Mesenchymal stem cell (in vitro differentiated cells and primary cell): Measurements from ENCODE around the gene OAS3.
A peak's percentile ranks its signal among the peaks of the same experiment; 100 is the strongest.

Experiments used
- DNase-seq: peaks from one replicate; pipeline ENCODE4 v3.0.0-alpha.2; 2013
- H2AFZ ChIP-seq: one replicate; pipeline ENCODE4 v1.6.1; 2013; ENCODE audit warnings: low read depth, mild to moderate bottlenecking, control low read depth, inconsistent platforms, low read length, moderate library complexity
- H2AK5ac ChIP-seq: 2 replicates; pipeline ENCODE4 v1.6.1; 2013; ENCODE audit warnings: low read length, moderate library complexity, mild to moderate bottlenecking, inconsistent platforms; ENCODE audit not compliant: severe bottlenecking
- H2BK120ac ChIP-seq: one replicate; pipeline ENCODE4 v1.6.1; 2013; ENCODE audit warnings: low read depth, mild to moderate bottlenecking, inconsistent platforms, low read length, moderate library complexity
- H2BK12ac ChIP-seq, 2 experiments: one replicate each; pipeline ENCODE4 v1.6.1; 2013; ENCODE audit warnings: inconsistent platforms in 2 of 2, low read length in 2 of 2, mild to moderate bottlenecking in 2 of 2, moderate library complexity in 2 of 2, control low read depth in 1 of 2
- H2BK15ac ChIP-seq: one replicate; pipeline ENCODE4 v1.6.1; 2013; ENCODE audit warnings: mild to moderate bottlenecking, low read depth, inconsistent platforms; ENCODE audit not compliant: poor library complexity, severe bottlenecking
- H2BK5ac ChIP-seq: 2 replicates; pipeline ENCODE4 v1.6.1; 2013; ENCODE audit warnings: low read depth, mild to moderate bottlenecking, low read length, control low read depth, inconsistent platforms; ENCODE audit not compliant: poor library complexity, severe bottlenecking
- H3K14ac ChIP-seq, 2 experiments: one replicate each; pipeline ENCODE4 v1.6.1; 2013; ENCODE audit warnings: inconsistent platforms in 2 of 2, low read length in 2 of 2, control low read depth in 1 of 2, mild to moderate bottlenecking in 1 of 2, moderate library complexity in 1 of 2
- H3K18ac ChIP-seq, 2 experiments: one replicate each; pipeline ENCODE4 v1.6.1; 2013; ENCODE audit warnings: inconsistent platforms in 2 of 2, low read length in 2 of 2, control low read depth in 1 of 2, low read depth in 1 of 2, mild to moderate bottlenecking in 1 of 2
- H3K23ac ChIP-seq, 2 experiments: one replicate each; pipeline ENCODE4 v1.6.1; 2013; ENCODE audit warnings: inconsistent platforms in 2 of 2, low read length in 2 of 2, mild to moderate bottlenecking in 2 of 2, moderate library complexity in 2 of 2, control low read depth in 1 of 2
- H3K27ac ChIP-seq: 2 replicates; pipeline ENCODE4 v1.5.1; 2013; ENCODE audit warnings: mild to moderate bottlenecking, moderate library complexity, low read length, control low read depth, inconsistent platforms; ENCODE audit not compliant: poor library complexity, severe bottlenecking
- H3K27me3 ChIP-seq, 2 experiments: 2 replicates each; pipeline versions ENCODE4 v1.6.1 to v1.7.0; 2013; ENCODE audit warnings: low read length in 2 of 2, mild to moderate bottlenecking in 2 of 2, moderate library complexity in 2 of 2, control low read depth in 1 of 2, inconsistent platforms in 1 of 2; ENCODE audit not compliant: control insufficient read depth in 1 of 2, insufficient read depth in 1 of 2
- H3K36me3 ChIP-seq, 2 experiments: 2 replicates each; pipeline versions ENCODE4 v1.6.1 to v1.7.0; 2013; ENCODE audit warnings: low read length in 2 of 2, control low read depth in 1 of 2, inconsistent platforms in 1 of 2, low read depth in 1 of 2, mild to moderate bottlenecking in 1 of 2; ENCODE audit not compliant: insufficient read depth in 2 of 2, control insufficient read depth in 1 of 2
- H3K4ac ChIP-seq, 2 experiments: one replicate each; pipeline ENCODE4 v1.6.1; 2013; ENCODE audit warnings: inconsistent platforms in 2 of 2, low read length in 2 of 2, mild to moderate bottlenecking in 2 of 2, moderate library complexity in 2 of 2, control low read depth in 1 of 2, low read depth in 1 of 2
- H3K4me1 ChIP-seq: 2 replicates; pipeline ENCODE4 v1.6.1; 2013; ENCODE audit warnings: low read depth, low read length, control low read depth; ENCODE audit not compliant: control insufficient read depth, insufficient read depth
- H3K4me2 ChIP-seq: 2 replicates; pipeline ENCODE4 v1.6.1; 2013; ENCODE audit warnings: low read length, mild to moderate bottlenecking, inconsistent platforms; ENCODE audit not compliant: poor library complexity, severe bottlenecking
- H3K4me3 ChIP-seq, 2 experiments: 2 replicates each; pipeline versions ENCODE4 v1.5.1 to v1.7.0; 2013; ENCODE audit warnings: low read length in 2 of 2, mild to moderate bottlenecking in 2 of 2, control low read depth in 1 of 2, low read depth in 1 of 2; ENCODE audit not compliant: insufficient read depth in 1 of 2
- H3K79me1 ChIP-seq: replicated peaks from 2 replicates; pipeline ENCODE4 v1.6.1; 2013; ENCODE audit warnings: mild to moderate bottlenecking, control low read depth, low read length, inconsistent platforms; ENCODE audit not compliant: poor library complexity, severe bottlenecking
- H3K9ac ChIP-seq: 2 replicates; pipeline ENCODE4 v1.7.0; 2013; ENCODE audit warnings: mild to moderate bottlenecking, low read length, moderate library complexity
- H3K9me3 ChIP-seq: 2 replicates; pipeline ENCODE4 v1.7.0; 2013; ENCODE audit warnings: mild to moderate bottlenecking, low read length; ENCODE audit not compliant: control insufficient read depth
- H4K8ac ChIP-seq: one replicate; pipeline ENCODE4 v1.6.1; 2013; ENCODE audit warnings: inconsistent platforms, mild to moderate bottlenecking, low read length, moderate library complexity
- H4K91ac ChIP-seq: one replicate; pipeline ENCODE4 v1.6.1; 2013; ENCODE audit warnings: mild to moderate bottlenecking, low read length, inconsistent platforms
- WGBS: methylation state at CpG from one replicate; pipeline ENCODE4 v1.1.7; 2013; ENCODE audit warnings: mixed read lengths; 5-methylcytosine and 5-hydroxymethylcytosine counted together

Gene OAS3

GRCh38 chr12:113005762-113006161, 67.5 kb downstream of the OAS3 start:
- Histone ChIP-seq H2AFZ (no peak overlapping the region), H3K9ac (no peak overlapping the region), H2BK120ac (no peak overlapping the region), H3K18ac (no peak overlapping the region), H3K4ac (no peak overlapping the region), H3K4me1 (peaks cover 11% of the 10 kb centered on the region), H2BK12ac (no peak overlapping the region), H3K23ac (no peak overlapping the region), H3K14ac (no peak overlapping the region), H2BK5ac (no peak overlapping the region), H3K4me3 (no peak overlapping the region), H3K27ac (no peak overlapping the region), H3K36me3 (peaks cover 0 to 84% of the 10 kb centered on the region in 2 experiments), H3K79me1 (no peaks in the 10 kb centered on the region), H2AK5ac (no peak overlapping the region), H4K91ac (no peak overlapping the region), H4K8ac (no peak overlapping the region), H2BK15ac (no peak overlapping the region), H3K9me3 (no peaks in the 10 kb centered on the region), H3K4me2 (no peak overlapping the region), H3K27me3 (peaks cover 0 to 17% of the 10 kb centered on the region in 2 experiments)
- no peak for DNase-seq
- WGBS, result 41% methylated on average over 4 of the region's 4 CpGs

- Histone ChIP-seq H3K14ac (no peak overlapping the region), H2AFZ (no peak overlapping the region), H3K9me3 (no peaks in the 10 kb centered on the region), H3K9ac (no peak overlapping the region), H3K23ac (no peak overlapping the region), H3K36me3 (peaks cover 0 to 84% of the 10 kb centered on the region in 2 experiments), H2AK5ac (no peak overlapping the region), H2BK15ac (no peak overlapping the region), H3K18ac (no peak overlapping the region), H2BK5ac (no peak overlapping the region), H3K79me1 (no peaks in the 10 kb centered on the region), H4K8ac (no peak overlapping the region), H2BK120ac (no peak overlapping the region), H3K4me3 (no peak overlapping the region), H3K4me2 (no peak overlapping the region), H3K4me1 (peaks cover 11% of the 10 kb centered on the region), H3K27ac (no peak overlapping the region), H3K4ac (no peak overlapping the region), H2BK12ac (no peak overlapping the region), H3K27me3 (peaks cover 0 to 17% of the 10 kb centered on the region in 2 experiments), H4K91ac (no peak overlapping the region)
- 81% methylated on average over 7 of the region's 7 CpGs for WGBS
- DNase-seq, result no peak
These were observed 67.9 kb downstream of the OAS3 start for GRCh38 chr12:113006206-113006605.

- Histone ChIP-seq H3K79me1 (no peaks in the 10 kb centered on the region), H3K23ac (no peak overlapping the region), H2AFZ (no peak overlapping the region), H2AK5ac (no peak overlapping the region), H4K91ac (no peak overlapping the region), H4K8ac (no peak overlapping the region), H3K4me3 (no peak overlapping the region), H3K9ac (no peak overlapping the region), H2BK120ac (no peak overlapping the region), H3K18ac (no peak overlapping the region), H2BK12ac (no peak overlapping the region), H3K27ac (peak overlapping the region; percentile 1), H2BK5ac (no peak overlapping the region), H3K9me3 (peaks cover 3% of the 10 kb centered on the region), H3K4me2 (no peak overlapping the region), H2BK15ac (no peak overlapping the region), H3K14ac (no peak overlapping the region), H3K36me3 (peaks cover 0 to 88% of the 10 kb centered on the region in 2 experiments), H3K27me3 (peaks cover 0 to 17% of the 10 kb centered on the region in 2 experiments), H3K4me1 (peaks cover 11% of the 10 kb centered on the region), H3K4ac (no peak overlapping the region)
- no peak for DNase-seq
- WGBS, result 95% methylated on average over 6 of the region's 6 CpGs
These were observed 68.4 kb downstream of the OAS3 start for GRCh38 chr12:113006641-113007040.

GRCh38 chr12:113007166-113007565, 68.9 kb downstream of the OAS3 start:
- Histone ChIP-seq H3K4me1 (peaks cover 11% of the 10 kb centered on the region), H3K4ac (no peak overlapping the region), H3K18ac (no peak overlapping the region), H2AK5ac (no peak overlapping the region), H3K27ac (peak overlapping the region; percentile 1), H2AFZ (no peak overlapping the region), H3K4me2 (no peak overlapping the region), H3K79me1 (no peaks in the 10 kb centered on the region), H3K36me3 (peaks cover 0 to 87% of the 10 kb centered on the region in 2 experiments), H3K9me3 (peaks cover 3% of the 10 kb centered on the region), H2BK5ac (no peak overlapping the region), H2BK15ac (no peak overlapping the region), H3K14ac (no peak overlapping the region), H2BK12ac (no peak overlapping the region), H3K4me3 (no peak overlapping the region), H3K23ac (no peak overlapping the region), H3K9ac (no peak overlapping the region), H4K91ac (no peak overlapping the region), H2BK120ac (no peak overlapping the region), H4K8ac (no peak overlapping the region), H3K27me3 (peaks cover 0 to 17% of the 10 kb centered on the region in 2 experiments)
- 57% methylated on average over 4 of the region's 4 CpGs for WGBS
- DNase-seq, result peak; percentile 20
